Peyer's patch (tissue), 4 donors: Measurements from ENCODE around the gene CADPS.

Source experiments
- CTCF ChIP-seq, 6 experiments: fragments of 450-650 bp in 4 of 6; fragments of 200-600 bp in 2 of 6; sonication (generic) in 1 of 6; IDR thresholded peaks; one replicate each; pipeline ENCODE4 v1.5.1; 2017 to 2019; ENCODE audit warnings: antibody characterized with exemption in 6 of 6, mild to moderate bottlenecking in 3 of 6, moderate library complexity in 1 of 6
- POLR2A ChIP-seq, 2 donors: fragments of 450-650 bp; IDR thresholded peaks; one replicate each; pipeline ENCODE4 v1.5.1; 2017; ENCODE audit warnings: antibody characterized with exemption in 2 of 2, mild to moderate bottlenecking in 2 of 2, moderate library complexity in 2 of 2

- no peak for TF ChIP-seq POLR2A (IDR thresholded peaks at IDR 0.05)
- TF ChIP-seq CTCF (IDR thresholded peaks at IDR 0.05) = no peak
Measured at GRCh38 chr3:62376906-62377877, 498.0 kb downstream of the CADPS start.
